Large intestine (tissue), 3 donors: ENCODE data around the gene MGAT4B. TPM values are rescaled to one million over a fixed set of nuclear protein-coding genes. Genes with fewer than 3 reads are reported as not detected.
"Not testable (repeated sequence)": the region's sequence is repeated elsewhere in the genome, so short reads cannot be mapped to it uniquely, and the experiment has no call there.

Experiments
- DNase-seq, 2 donors: peaks; one replicate each; pipeline versions ENCODE4 v3.0.0 to v3.0.0-alpha.2; 2013
- H3K27ac ChIP-seq: one replicate; pipeline ENCODE4 v1.5.1; 2013; ENCODE audit warnings: low read length
- H3K27me3 ChIP-seq: 2 replicates; pipeline ENCODE4 v1.6.1; 2013; ENCODE audit warnings: low read length; ENCODE audit not compliant: control insufficient read depth, insufficient read depth
- H3K36me3 ChIP-seq: 2 replicates; pipeline ENCODE4 v1.6.1; 2013; ENCODE audit warnings: low read length; ENCODE audit not compliant: control insufficient read depth, insufficient read depth
- H3K4me1 ChIP-seq: one replicate; pipeline ENCODE4 v1.6.1; 2013; ENCODE audit warnings: low read length; ENCODE audit not compliant: control insufficient read depth, insufficient read depth
- H3K4me3 ChIP-seq: one replicate; pipeline ENCODE4 v1.5.1; 2013; ENCODE audit warnings: low read length
- H3K9me3 ChIP-seq: one replicate; pipeline ENCODE4 v1.6.1; 2013; ENCODE audit warnings: mild to moderate bottlenecking, low read depth, low read length, moderate library complexity; ENCODE audit not compliant: control insufficient read depth
- whole genome bisulfite sequencing: methylation state at CpG from one replicate; pipeline ENCODE4 v1.1.5; 2013; ENCODE audit warnings: low lambda C conversion rate; ENCODE audit not compliant: insufficient coverage; 5-methylcytosine and 5-hydroxymethylcytosine counted together
- polyA plus RNA-seq: library from polyadenylated mRNA; unstranded; fragments of 120-200 nt; gene quantifications from one replicate; pipeline ENCODE4 v1.2.1, GENCODE V29; 2013

MGAT4B gene
- polyA plus RNA-seq, 1 donor = 185 TPM

GRCh38 chr5:179794171-179794570, 12.5 kb downstream of the MGAT4B start:
- H3K9me3 ChIP-seq = peaks cover 4% of the 10 kb centered on the region
- H3K4me3 ChIP-seq = no peak overlapping the region
- peaks cover 25% of the 10 kb centered on the region for H3K36me3 ChIP-seq
- no peaks in the 10 kb centered on the region for H3K27me3 ChIP-seq
- peaks cover 11% of the 10 kb centered on the region for H3K4me1 ChIP-seq
- DNase-seq = no peak
- H3K27ac ChIP-seq = no peak overlapping the region
- WGBS = no CpG with 5 or more reads among the region's 3 CpGs

- H3K4me3 ChIP-seq = no peak within 1 kb of the TSS
Observed at GRCh38 chr5:179793468-179794139, 13.1 kb downstream of the MGAT4B start, which contains the start of gene LTC4S. Gene LTC4S, plus strand, starts transcription at chr5:179793986. Its CDS starts 95 bp downstream, at chr5:179794081.

DNA sequence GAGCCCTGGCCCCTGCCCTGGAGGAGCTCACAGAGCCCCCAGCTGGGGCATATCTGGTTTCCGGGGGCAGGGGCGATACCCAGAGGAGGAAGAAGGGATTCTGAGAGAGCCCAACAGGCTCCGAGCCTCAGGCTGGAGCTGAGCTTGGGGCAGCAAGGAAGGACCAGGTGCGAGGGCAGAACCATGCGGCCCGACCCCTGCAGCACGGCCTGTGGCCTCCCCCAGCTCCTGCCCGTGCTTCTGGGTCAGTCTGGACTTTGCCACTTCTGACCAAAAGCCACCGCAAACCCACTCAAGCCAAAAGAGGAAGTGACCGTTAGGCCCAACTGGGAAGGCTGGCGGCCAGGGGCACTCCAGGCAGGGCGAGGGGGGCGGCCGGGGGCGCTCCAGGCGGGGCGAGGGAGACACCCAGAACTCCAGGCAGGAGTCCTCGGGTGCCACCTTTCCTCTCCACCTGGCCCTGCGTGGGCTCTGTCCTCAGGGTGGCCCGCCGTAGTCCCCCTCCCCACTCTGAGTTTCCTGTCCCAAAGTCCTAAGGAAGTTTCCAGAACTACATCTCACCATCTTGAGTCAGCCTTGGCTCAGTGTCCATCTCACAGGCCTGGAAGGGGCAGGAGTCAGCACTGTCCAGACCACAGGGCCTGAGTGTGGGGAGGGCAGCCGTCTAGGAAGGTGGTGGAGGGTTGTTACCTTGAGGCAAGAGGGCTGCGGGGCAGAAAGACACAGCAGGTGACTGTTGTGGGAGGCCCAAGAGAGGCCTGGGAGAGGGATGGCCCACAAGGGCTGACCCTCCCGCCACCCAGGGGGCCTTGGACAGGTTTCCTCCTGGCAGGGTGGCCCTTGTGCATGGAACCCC, 13.8 kb downstream of the MGAT4B start:
- no peak overlapping the region for H3K27ac ChIP-seq
- no peak for DNase-seq
- H3K9me3 ChIP-seq = no peaks in the 10 kb centered on the region
- no CpG with 5 or more reads among the region's 24 CpGs for WGBS
- H3K4me3 ChIP-seq = no peak overlapping the region
- H3K36me3 ChIP-seq = peaks cover 11% of the 10 kb centered on the region
- no peaks in the 10 kb centered on the region for H3K27me3 ChIP-seq
- peaks cover 11% of the 10 kb centered on the region for H3K4me1 ChIP-seq

More at GRCh38 chr5:179793468-179794139, 13.1 kb downstream of the MGAT4B start, which contains the start of gene LTC4S:
- no CpG with 5 or more reads among the region's 19 CpGs for WGBS
- peaks cover 19% of the 10 kb centered on the region for H3K36me3 ChIP-seq
- H3K4me1 ChIP-seq = peaks cover 11% of the 10 kb centered on the region
- H3K27me3 ChIP-seq = no peaks in the 10 kb centered on the region
- H3K9me3 ChIP-seq = peaks cover 4% of the 10 kb centered on the region
- H3K27ac ChIP-seq = no peak within 1 kb of the TSS
- DNase-seq = no peak

DNA sequence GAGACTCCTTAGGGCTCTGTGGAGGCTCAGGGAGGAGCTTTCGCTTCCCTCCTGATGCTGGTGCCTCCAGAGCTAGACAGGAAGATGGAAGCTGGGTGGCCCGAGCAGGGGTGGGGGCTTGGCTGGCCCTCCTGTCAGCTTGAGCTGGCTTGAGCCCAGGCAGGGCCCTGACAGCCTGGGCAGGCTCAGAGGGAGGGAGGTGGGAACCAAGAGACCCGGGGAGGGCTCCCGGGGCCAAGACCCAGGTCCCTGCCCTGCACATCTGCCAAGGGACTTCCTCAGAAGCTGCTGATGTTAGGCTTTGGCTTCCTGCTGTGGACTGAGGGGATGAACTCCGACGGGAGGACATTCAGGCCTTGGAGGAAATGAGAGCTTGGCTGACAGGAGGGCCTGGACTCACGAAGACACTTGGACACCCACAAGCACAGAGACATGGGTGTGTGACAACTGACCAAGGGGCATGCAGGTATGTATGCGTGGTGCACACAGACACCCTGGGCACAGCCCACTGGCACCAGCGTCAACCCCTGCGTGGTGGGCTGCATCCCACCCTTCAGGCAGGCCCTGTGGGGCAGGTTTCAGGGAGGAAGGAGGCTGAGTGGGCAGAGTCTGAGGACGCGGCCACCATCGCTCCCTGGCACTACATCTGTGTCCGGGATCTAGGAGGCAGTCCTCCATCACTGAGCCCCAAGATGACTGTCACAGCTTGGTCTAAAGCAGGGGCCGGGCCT, 14.6 kb downstream of the MGAT4B start:
- Histone ChIP-seq H3K4me3 (no peak overlapping the region), H3K27me3 (no peaks in the 10 kb centered on the region), H3K27ac (no peak overlapping the region), H3K4me1 (peaks cover 11% of the 10 kb centered on the region), H3K36me3 (peaks cover 6% of the 10 kb centered on the region), H3K9me3 (no peaks in the 10 kb centered on the region)
- DNase-seq = no peak
- no CpG with 5 or more reads among the region's 15 CpGs for WGBS

GRCh38 chr5:179789278-179789677, 17.4 kb downstream of the MGAT4B start:
- no CpG with 5 or more reads among the region's 9 CpGs for WGBS
- not testable (repeated sequence) for H3K9me3 ChIP-seq, H3K36me3 ChIP-seq, DNase-seq, H3K27me3 ChIP-seq, H3K4me1 ChIP-seq, H3K27ac ChIP-seq, H3K4me3 ChIP-seq

DNA sequence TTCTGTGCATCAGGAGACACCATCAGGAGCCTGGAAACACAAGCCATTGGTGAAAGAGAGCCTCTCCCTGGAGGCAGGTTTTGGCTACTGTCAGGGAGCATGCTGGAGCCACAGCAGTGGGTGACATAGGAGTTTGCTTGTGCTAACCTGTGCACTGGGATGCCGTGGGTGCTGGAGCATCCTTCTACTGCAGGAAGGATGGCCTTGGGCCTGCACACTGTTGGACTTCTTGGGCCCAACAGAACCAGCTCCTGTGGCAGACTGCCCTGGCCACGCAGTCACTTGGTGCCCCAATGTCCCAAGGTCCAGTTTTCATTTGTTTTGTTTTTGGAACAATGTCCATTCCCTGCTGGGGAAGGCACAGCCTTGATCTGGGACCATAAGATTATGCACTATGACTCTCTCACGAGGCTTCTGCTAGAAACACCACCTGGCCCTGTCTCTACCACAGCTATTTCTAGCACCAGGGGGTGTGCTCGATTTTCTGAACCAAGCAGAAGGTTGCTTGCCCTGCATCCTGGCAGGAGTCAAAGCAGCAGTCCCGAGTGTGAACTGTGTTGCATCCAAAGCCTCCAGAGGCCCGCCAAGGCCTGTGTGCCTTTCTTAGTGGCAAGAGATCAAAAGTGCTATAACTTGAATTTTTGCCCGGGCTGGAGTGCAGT, 18.3 kb downstream of the MGAT4B start:
- no peaks in the 10 kb centered on the region for H3K4me1 ChIP-seq
- H3K27ac ChIP-seq = no peak overlapping the region
- H3K9me3 ChIP-seq = no peaks in the 10 kb centered on the region
- H3K36me3 ChIP-seq = peaks cover 3% of the 10 kb centered on the region
- WGBS = no CpG with 5 or more reads among the region's 7 CpGs
- H3K27me3 ChIP-seq = no peaks in the 10 kb centered on the region
- DNase-seq = no peak
- H3K4me3 ChIP-seq = no peak overlapping the region

GRCh38 chr5:179786861-179787260, 19.8 kb downstream of the MGAT4B start:
- Histone ChIP-seq H3K27me3 (no peaks in the 10 kb centered on the region), H3K36me3 (no peaks in the 10 kb centered on the region), H3K27ac (no peak overlapping the region), H3K4me3 (no peak overlapping the region), H3K9me3 (no peaks in the 10 kb centered on the region), H3K4me1 (no peaks in the 10 kb centered on the region)
- WGBS = no CpG with 5 or more reads among the region's 12 CpGs
- DNase-seq = no peak

DNA sequence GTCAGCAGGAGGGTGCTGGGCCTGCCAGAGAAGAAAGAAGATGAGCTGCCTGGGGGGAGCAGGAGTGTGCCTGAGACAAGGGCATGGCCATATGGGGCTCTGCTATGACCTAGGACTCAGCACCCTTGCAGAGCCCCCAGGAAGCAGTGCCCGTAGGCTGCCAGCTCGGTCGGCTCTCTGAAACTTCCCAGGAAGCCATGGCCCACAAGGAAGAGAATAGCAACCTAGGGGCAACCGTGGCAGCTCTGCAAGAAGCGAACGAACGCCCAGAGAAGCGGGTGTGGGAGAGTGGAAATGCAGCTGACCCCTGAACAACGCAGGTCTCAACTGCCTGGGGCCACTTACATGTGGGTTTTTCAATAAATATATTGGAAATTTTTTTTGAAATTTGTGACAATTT, 23.5 kb downstream of the MGAT4B start:
- Histone ChIP-seq H3K27me3 (no peaks in the 10 kb centered on the region), H3K4me1 (no peaks in the 10 kb centered on the region), H3K36me3 (peaks cover 16% of the 10 kb centered on the region), H3K4me3 (no peak overlapping the region), H3K9me3 (no peaks in the 10 kb centered on the region), H3K27ac (no peak overlapping the region)
- DNase-seq = no peak
- WGBS = 92% methylated on average over 2 of the region's 9 CpGs

DNA sequence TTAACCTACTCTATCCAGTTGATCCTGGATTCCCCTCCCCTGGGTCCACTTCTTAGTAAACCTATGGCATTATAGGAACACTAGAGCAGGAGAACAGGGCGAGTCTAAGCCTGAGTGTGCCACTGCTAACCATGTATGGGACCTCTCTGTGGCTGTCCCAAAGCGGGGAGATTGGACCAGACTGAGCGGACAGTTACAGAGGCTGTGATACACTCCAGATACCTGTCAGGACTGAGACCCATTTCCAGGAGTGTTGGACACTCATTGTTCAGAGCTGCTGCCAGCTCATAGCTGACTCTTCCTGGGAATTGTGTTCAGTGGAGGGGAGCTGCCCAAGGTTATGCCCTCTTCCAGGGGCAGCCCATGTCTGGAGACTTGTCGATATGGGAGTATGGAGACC, 24.8 kb downstream of the MGAT4B start:
- H3K4me1 ChIP-seq = no peaks in the 10 kb centered on the region
- H3K4me3 ChIP-seq = no peak overlapping the region
- no CpG with 5 or more reads among the region's 4 CpGs for WGBS
- peaks cover 26% of the 10 kb centered on the region for H3K36me3 ChIP-seq
- no peak overlapping the region for H3K27ac ChIP-seq
- DNase-seq = no peak
- no peaks in the 10 kb centered on the region for H3K27me3 ChIP-seq
- no peaks in the 10 kb centered on the region for H3K9me3 ChIP-seq

GRCh38 chr5:179780362-179780761, 26.3 kb downstream of the MGAT4B start:
- no peak for DNase-seq
- no CpG with 5 or more reads among the region's 7 CpGs for WGBS

More at GRCh38 chr5:179780362-179780761, 26.3 kb downstream of the MGAT4B start:
- H3K36me3 ChIP-seq = peaks cover 40% of the 10 kb centered on the region
- H3K27ac ChIP-seq = no peak overlapping the region
- no peaks in the 10 kb centered on the region for H3K4me1 ChIP-seq
- no peak overlapping the region for H3K4me3 ChIP-seq
- H3K27me3 ChIP-seq = no peaks in the 10 kb centered on the region
- H3K9me3 ChIP-seq = no peaks in the 10 kb centered on the region
